HG03103 (cell line): ENCODE data around the gene SS18L1.

Source experiments
- ATAC-seq: cut with Tn5 transposase; IDR thresholded peaks from one replicate; pipeline ENCODE4 v1.9.1; 2021; ENCODE audit warnings: low read depth; ENCODE audit not compliant: unreplicated experiment

SS18L1 gene

DNA sequence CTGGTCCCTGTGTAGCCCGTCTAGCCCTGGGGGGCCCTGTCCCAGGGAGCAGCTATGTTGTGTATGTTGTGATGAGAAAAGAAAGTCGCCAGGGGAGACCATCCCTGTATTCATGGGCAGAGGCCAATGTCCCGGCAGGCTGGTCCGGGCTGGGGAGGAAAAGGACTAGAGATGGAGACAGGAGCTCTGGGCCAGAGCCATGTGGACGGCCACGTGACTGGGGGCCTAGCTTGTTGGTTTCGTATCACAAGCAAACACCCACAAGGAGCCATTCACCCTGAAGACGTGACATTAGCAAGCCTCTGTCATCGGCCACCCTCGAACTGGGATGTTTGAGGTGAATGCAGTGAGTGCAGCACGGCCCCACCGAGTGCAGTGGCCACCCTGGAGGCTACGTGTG is 79.4 kb downstream of the SS18L1 start:
- ATAC-seq: no peak

GRCh38 chr20:62223571-62223970 is 80.0 kb downstream of the SS18L1 start:
- ATAC-seq: no peak

- no peak for ATAC-seq
Observed at GRCh38 chr20:62224113-62224855, 80.7 kb downstream of the SS18L1 start.

- no peak for ATAC-seq
Observed at GRCh38 chr20:62225026-62225425, 81.5 kb downstream of the SS18L1 start.

DNA sequence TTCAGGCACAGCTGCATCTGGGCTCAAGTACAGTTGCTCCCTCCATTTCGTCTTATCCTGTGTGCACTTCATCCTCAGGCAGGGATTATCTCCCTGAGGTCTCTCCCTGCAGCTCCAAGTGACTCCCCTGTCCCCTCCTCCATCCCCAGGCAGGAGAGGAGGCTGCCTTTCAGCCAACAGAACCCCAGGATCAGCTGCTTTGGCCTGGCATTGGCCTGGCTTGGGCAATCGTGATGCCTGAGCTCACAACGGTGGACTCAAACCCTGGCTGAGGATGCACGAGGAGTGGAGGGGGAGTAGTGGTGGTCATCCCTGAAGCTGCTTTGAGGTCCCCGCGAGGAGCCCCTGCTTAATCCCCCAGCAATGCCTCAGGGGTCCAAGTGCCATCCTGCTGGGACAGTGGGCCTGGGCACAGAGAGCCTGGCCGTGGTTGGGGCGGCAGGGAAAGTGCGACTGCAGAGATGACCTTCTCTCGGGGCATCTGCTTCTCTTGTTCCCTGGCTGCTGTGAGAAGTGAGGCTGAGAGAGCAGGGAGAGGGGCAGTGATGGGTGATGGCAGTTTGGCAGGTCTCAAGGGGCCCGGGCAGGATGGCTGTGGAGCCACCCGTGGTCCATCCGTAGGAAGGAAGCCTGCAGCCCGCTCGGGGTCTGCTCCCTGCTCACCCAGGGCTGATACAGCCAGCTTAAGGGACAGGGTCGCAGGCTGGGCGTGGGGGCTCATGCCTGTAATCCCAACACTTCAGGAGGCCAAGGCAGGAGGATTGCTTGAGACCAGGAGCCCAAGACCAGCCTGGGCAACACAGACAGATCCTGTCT is 82.5 kb downstream of the SS18L1 start:
- ATAC-seq: no peak

DNA sequence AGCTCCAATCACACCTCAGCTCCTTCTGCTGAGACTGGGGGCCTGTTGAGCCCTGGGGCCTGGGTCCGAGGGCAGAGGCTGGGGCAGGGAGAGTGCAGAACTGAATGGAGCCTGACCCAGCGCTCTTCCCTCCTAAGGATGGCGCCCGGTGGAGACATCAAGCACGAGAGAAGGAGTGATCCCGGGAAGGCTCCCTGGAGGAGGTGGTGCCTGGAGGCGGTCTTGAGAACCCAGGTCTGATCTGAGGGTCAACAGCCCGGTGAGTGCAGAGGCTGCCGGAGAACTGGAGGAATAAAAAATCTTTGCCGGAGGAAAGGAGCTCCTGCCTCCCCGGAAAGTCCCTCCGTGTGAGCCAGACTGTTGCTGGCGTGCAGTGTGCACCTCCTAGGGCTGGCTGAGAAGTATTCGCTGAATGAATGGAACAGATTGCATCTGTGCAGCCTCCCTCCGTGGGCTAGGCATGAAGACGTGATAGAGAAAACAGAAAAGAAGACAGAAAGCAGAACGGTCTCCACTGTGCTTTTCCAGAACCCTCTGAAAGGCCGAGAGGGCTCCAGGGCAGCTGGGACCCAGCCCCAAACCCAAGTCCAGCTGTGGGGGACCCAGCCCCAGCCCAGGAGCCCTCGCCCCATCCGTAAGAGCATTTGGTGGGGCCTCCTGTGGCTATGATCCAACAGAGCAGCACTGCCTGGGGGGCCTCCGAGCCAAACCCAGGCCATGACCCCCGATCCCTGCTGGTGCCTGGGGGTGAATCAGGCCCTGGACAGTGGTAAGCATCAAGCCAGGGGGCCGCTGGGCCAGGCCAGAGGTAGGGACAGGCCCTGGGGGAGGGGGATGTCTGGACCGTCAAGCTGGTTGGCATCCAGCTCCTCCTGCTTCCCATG is 83.4 kb downstream of the SS18L1 start:
- ATAC-seq: no peak

DNA sequence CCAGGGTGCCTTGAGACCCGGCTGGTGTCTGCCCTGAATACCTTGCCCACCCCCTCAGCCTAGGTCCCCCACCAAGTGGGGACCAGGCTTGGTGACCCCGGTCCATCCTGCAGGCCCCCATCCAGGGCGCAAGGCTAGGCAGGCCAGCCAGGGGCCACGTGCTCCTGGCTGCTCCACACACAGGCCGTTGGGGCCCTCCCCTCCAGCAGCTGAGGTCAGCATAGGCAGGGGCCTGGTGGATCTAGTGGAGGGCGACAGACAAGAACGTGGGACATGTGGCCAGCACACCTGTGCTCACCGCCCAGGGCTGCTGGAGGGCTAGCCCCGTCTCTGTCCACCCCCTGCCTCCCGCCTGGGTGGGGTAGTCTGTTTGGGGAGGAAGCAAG is 84.0 kb downstream of the SS18L1 start:
- ATAC-seq: no peak

GRCh38 chr20:62227977-62228958 is 84.7 kb downstream of the SS18L1 start:
- ATAC-seq: no peak

DNA sequence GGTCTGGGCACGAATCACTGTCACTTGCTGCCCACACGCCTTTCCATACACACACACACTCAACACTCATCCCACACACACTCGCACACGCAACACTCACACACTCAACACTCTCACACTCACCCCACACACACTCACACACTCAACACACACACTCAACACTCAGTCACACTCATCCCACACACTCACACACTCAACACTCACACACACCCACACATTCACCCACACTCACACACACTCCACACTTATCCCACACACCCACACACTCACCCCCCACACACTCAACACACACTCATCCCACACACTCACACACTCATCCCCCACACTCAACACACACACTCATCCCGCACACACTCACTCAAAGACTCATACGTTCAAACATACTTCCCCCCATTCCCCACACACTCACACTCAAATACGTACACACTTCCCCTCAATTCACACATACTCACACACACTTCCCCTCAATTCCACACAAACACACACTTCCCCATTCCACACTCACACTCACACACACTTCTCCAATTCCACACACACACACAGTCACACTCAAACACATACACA is 85.5 kb downstream of the SS18L1 start:
- no peak for ATAC-seq

- no peak for ATAC-seq
Observed at GRCh38 chr20:62229667-62230066, 86.1 kb downstream of the SS18L1 start.

DNA sequence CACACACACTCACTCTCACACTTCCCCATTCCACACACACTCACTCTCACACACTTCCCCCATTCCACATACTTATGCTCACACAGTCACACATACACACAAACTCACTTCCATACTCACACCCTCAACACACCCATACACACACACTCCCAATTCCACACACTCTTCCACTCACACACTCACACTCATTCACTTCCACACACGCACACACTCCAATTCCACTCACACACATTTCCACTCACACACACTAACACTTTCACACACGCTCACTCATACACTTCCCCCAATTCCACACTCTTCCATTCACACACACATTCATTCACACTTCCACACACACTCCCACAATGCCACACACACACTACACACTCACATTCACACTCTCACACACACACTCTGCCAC is 86.7 kb downstream of the SS18L1 start:
- no peak for ATAC-seq

GRCh38 chr20:62230696-62231095 is 87.1 kb downstream of the SS18L1 start:
- no peak for ATAC-seq

DNA sequence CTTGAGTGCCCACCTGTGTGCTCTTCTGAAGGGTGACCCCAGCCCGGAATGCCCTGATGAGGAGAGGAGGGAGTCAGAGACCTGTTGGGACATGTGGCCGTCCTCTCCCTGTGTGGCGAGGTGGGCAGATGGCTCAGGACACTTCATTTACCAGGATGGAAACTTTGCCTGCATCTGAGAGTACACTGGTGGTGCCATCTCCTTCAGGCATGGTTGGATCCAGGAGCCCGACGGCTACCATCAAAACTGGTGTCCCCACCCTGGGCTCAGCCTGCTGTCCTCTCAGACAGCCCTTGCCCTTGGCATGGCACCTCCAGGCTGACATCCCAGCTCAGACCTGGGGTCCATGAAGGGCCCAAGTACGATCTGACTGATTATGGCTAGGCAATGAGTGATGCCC is 87.7 kb downstream of the SS18L1 start:
- no peak for ATAC-seq
